ENCODE results near the gene LRRC37B.
"Not testable (repeated sequence)": the region's sequence is repeated elsewhere in the genome, so short reads cannot be mapped to it uniquely, and the experiment has no call there.

LRRC37B gene

GRCh38 chr17:32006957-32007462 is at the start of gene LRRC37B:
LRRC37B (plus strand) TSS chr17:32007383; CDS start chr17:32021393, 14,010 bp downstream.
- DNase-seq = peak; percentile 87

- not testable (repeated sequence) for DNase-seq
Observed at GRCh38 chr17:31964131-31964530, 43.1 kb upstream of the LRRC37B start.

DNA sequence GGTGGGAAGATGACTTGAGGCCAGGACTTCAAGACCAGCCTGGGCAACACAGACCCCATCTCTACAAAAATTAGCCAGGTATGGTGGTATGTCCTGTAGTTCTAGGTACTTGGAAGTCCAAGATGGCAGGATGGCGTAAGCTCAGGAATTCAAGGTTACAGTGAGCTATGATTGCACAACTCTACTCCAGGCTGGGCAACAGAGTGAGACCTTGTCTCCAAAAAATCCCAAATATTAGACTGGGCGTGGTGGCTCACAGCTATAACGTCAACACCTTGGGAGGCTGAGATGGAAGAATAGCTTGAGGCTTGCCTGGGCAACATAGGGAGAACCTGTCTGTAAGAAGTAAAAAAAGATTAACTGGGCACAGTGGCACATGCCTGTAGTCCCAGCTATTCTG is 39.5 kb upstream of the LRRC37B start:
- no peak for DNase-seq

DNA sequence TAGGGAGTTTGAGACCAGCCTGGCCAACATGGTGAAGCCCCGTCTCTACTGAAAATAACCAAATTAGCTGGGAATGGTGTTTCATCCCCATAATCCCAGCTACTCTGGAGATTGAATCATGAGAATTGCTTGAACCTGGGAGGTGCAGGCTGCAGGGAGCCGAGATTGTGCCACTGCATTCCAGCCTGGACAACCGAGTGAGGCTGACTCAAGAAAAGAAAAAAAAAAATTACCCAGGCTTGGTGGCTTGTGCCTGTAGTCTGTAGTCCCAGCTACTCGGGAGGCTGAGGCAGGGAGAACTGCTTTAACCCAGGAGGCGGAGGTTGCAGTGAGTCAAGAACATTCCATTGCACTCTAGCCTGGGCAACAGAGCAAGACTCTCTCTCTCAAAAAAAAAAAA is 36.8 kb upstream of the LRRC37B start:
- DNase-seq = not testable (repeated sequence)

GRCh38 chr17:31974269-31975071 is 32.7 kb upstream of the LRRC37B start:
- DNase-seq = not testable (repeated sequence)

GRCh38 chr17:31975391-31975790 is 31.8 kb upstream of the LRRC37B start:
- DNase-seq = not testable (repeated sequence)

DNA sequence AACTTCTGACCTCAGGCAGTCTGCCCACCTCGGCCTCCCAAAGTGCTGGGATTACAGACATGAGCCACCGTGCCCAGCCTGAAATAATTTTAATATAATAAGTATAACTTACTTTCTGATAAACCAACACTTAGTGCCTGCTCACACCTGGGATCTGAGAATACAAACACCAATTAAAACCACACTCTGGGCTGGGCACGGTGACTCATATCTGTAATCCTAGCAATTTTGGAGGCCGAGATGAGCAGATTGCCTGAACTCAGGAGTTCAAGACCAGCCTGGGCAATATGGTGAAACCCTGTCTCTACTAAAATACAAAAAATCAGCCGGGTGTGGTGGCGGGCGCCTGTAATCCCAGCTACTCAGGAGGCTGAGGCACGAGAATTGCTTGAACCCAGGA is 15.4 kb upstream of the LRRC37B start:
- not testable (repeated sequence) for DNase-seq

DNA sequence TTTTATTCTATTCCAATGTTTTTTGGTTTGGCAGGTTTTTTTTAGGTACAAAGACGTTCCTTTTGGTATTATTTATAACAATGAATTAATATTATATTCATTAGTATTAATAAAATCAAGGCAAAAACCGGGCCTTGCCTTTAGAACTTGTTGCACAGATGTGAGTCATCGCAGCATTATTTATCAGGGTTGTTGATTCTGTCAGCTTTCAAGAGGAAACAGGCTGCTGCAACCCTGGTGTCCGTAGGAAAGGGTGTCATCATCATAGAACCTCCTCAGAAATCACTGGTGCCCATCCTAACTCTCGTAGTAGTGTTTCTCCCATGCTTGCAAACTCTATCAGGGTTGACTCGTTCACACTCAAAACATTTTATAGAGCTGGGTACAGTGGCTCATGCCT is 10.2 kb upstream of the LRRC37B start:
- DNase-seq = no peak

- DNase-seq = peak; percentile 49
Observed at GRCh38 chr17:32007463-32008298, 498 bp downstream of the LRRC37B start.

DNA sequence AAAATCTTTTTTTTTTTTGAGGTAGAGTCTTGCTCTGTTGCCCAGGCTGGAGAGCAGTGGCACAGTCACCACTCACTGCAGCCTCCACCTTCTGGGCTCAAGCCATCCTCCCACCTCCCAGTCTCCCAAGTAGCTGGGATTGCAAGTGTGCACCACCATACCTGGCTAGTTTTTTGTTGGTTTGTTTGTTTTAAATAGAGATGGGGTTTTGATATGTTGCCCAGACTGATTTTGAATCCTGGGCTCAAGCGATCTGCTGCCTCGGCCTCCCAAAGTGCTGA is 2.0 kb downstream of the LRRC37B start:
- DNase-seq = no peak

GRCh38 chr17:32010114-32010513 is 2.9 kb downstream of the LRRC37B start:
- no peak for DNase-seq

GRCh38 chr17:32015245-32016013 is 8.2 kb downstream of the LRRC37B start:
- no peak for DNase-seq

DNA sequence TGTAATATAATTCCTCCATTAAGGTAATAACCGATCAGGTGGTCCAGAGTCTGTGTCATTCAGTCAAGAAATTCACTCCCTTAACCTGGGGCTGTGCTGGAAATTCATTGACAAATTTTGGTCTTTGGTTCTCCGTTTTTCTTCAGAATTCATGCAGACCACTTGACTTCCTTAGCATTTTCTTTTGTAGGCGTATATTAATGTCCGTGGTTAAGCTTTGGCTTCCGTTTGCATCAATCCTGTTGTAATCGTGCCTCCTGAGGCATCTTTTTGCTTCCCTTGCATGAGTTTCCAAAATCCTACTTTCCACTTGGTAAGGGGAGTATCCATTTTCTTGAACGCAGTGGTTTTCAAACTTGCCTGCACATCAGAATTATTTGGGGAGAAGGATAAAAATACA is 9.0 kb downstream of the LRRC37B start:
- DNase-seq = no peak

DNA sequence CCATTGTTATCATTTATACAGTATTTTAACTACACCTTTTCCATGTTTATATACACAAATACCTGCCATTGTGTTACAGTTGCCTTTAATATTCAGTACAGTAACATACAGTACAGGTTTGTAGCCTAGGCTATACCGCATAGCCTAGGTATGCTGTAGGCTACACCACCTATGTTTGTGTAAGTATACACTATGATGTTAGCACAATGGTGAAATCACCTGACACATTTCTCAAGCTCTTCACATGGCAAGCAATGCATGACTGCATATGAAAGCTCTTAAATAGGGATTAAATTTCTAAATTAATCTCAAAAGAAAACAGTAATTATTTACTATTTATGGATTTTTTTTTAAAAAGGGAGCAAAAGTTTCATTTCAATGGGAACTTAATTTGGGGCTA is 12.0 kb downstream of the LRRC37B start:
- no peak for DNase-seq

GRCh38 chr17:32020943-32021614 is 13.9 kb downstream of the LRRC37B start:
- no peak for DNase-seq

DNA sequence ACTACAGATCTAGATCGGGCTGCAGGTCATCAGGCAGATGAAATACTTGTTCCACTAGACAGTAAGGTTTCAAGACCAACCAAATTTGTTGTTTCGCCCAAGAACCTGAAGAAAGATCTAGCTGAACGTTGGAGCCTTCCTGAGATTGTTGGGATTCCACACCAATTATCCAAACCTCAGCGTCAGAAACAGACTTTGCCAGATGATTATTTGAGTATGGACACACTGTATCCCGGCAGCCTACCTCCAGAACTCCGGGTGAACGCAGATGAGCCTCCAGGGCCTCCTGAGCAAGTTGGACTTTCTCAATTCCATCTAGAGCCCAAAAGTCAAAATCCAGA is 14.4 kb downstream of the LRRC37B start:
- no peak for DNase-seq

- DNase-seq = not testable (repeated sequence)
Observed at GRCh38 chr17:32022554-32022953, 15.4 kb downstream of the LRRC37B start.

- DNase-seq = not testable (repeated sequence)
Observed at GRCh38 chr17:32027271-32027670, 20.1 kb downstream of the LRRC37B start.

GRCh38 chr17:32033223-32033622 is 26.0 kb downstream of the LRRC37B start:
- DNase-seq = no peak

DNA sequence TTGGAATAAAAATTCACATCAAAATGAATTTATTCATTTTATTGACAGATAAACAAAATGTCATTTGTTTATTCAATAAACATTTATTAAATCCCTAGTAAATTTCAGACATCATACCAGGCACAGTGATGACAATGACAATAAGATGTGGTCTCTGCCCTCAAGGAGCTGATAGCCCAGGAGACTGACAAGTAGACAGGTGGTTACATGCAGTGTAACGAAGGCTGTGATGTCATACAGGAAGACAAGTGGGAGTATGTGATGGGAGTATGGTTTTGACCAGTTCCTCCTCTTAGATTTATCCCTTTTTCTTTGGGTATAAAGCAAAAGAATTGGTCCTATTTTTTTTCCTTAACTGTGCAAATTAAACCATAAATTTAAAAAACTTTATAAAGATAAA is 26.6 kb downstream of the LRRC37B start:
- DNase-seq = not testable (repeated sequence)

- not testable (repeated sequence) for DNase-seq
Observed at GRCh38 chr17:32040246-32040645, 33.1 kb downstream of the LRRC37B start.

DNA sequence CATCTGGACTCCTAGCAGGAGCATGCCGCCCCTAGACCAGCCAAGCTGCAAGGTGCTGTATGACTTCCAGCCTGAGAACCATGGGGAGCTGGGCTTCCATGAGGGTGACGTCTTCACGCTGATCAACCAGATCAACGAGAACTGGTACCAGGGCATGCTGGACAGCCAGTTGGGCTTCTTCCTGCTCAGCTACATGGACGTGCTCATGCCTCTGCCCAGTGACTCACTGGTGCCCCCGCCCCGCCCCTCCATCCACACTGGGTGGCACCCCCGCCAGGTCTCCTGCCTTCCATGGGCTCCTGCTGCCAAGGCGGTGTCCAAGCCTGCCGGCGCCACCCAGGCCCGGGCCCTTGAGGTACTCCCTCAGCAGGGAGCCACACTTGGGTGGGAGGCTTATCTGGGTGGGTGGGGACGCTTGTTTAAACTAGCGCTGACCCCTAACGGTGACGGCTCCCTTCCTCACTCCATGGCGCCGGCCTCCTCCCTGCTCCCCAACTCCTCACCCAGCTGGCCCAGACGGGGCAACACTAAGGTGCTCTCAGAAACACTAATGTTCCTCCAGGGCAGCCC is 34.2 kb downstream of the LRRC37B start:
- DNase-seq = not testable (repeated sequence)
